ENCODE results near the gene COL24A1.

DNA sequence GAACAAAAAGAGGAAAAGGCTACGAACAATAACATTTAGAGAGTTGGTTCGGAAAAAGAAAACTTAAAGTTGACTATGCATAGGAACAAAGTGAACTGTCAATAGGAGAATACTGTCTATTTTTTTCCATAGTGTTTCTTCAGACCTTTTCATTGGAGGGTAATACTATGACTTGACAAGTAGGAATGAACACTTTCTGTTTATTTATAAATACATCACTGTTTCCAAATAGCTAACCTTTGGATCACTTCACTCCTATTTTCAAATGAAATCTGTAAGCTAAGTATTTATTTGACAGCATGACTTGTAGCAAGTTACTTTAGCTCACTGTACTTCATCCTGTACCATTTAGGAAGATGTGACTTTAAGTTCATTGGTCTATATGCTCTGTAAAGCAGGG is 221.3 kb downstream of the COL24A1 start:
- TF ChIP-seq, protein P1, sequence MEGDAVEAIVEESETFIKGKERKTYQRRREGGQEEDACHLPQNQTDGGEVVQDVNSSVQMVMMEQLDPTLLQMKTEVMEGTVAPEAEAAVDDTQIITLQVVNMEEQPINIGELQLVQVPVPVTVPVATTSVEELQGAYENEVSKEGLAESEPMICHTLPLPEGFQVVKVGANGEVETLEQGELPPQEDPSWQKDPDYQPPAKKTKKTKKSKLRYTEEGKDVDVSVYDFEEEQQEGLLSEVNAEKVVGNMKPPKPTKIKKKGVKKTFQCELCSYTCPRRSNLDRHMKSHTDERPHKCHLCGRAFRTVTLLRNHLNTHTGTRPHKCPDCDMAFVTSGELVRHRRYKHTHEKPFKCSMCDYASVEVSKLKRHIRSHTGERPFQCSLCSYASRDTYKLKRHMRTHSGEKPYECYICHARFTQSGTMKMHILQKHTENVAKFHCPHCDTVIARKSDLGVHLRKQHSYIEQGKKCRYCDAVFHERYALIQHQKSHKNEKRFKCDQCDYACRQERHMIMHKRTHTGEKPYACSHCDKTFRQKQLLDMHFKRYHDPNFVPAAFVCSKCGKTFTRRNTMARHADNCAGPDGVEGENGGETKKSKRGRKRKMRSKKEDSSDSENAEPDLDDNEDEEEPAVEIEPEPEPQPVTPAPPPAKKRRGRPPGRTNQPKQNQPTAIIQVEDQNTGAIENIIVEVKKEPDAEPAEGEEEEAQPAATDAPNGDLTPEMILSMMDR (IDR thresholded peaks at IDR 0.05), result no peak
- TF ChIP-seq POLR2A (IDR thresholded peaks at IDR 0.05), result no peak
